ENCODE measurements around the gene KSR1.
"Not testable (repeated sequence)": the region's sequence is repeated elsewhere in the genome, so short reads cannot be mapped to it uniquely, and the experiment has no call there.

The KSR1 gene

DNA sequence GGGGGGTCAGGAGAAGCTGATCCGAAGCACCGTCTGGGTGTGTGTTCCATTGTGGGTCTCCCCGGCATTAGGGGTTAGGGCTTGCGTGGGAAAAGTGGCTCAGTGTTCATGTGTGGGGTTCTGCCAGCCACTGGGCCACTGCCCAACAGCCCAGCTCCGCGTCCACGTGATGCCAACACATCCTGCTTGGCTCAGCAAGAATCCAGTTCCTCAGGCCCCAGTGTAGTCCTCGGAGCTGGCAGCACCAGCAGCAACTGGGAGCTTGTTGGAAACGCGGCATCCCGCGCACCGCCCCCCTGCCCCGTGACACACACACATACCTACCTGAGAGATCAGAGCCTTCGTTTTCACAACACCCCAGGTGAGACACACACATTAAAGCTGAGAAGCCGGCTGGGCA is 193.7 kb downstream of the KSR1 start:
- in situ Hi-C loops (cut with HindIII; ENCODE audit: low sequenced_read_pairs): no loop called here

DNA sequence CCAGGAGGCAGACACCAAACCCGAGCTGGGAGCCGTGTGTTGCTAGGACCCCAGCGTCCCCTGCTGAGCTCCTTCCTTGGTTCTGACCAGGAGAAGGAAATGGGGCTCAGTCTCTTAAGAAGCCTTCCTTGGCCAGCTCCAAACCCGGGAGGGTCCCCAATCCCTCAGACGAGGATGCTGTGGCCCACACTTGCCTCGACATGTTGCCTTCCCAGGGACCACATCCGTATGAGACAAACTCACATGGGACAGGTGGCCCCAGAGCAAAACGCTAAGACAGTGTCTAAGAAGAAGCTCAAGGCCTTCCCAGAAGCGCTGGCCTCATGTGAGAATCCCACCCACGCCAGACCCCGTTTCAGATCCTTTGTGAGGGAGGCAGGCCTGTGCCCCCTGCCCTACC is 194.6 kb downstream of the KSR1 start:
- in situ Hi-C loops (cut with HindIII; ENCODE audit: low sequenced_read_pairs): no loop called here

DNA sequence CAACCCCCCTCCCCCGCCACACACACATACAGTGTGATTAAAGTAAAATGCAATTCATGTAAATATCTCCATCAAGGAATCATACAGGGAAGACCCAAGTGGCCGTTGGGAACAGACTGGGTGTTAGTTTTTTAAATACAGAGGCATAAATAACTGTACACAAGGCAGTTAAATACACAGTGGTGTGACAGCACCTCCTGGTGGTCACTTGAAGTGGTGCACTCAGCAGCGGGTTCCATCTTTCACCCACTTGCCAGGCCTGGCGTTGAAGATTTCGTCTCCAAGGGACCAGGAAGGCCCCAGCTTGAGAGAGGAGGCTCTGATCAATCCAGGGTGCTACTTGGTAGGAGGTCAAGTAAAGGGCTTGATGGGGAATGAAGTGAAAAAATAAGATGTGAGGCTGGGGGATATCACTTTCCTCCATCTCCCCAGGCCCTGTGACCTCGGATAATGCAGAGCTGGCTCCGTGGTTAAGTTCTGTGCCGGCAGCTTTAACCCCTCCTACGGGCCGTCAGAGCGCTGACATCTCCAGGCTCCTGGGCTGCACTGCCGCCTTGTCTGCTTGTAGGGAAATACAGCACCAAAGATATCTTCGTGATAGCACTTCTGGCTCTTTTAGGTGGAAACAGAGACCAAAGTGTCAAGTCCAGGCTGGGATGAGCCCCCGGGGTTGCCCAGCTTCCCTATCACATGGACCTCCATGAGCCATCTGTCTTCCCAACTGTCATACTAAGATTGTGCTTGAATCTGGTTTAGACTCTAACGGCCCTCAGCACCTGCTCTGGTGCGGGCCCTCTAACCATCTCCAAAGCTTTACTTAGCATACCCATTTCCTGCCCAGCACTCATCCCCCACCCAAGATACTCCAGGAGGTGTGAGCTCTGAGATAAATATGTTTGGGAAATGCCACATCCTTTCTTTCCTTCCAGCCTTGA is 195.4 kb downstream of the KSR1 start:
- in situ Hi-C loops (cut with HindIII; ENCODE audit: low sequenced_read_pairs): no loop called here

DNA sequence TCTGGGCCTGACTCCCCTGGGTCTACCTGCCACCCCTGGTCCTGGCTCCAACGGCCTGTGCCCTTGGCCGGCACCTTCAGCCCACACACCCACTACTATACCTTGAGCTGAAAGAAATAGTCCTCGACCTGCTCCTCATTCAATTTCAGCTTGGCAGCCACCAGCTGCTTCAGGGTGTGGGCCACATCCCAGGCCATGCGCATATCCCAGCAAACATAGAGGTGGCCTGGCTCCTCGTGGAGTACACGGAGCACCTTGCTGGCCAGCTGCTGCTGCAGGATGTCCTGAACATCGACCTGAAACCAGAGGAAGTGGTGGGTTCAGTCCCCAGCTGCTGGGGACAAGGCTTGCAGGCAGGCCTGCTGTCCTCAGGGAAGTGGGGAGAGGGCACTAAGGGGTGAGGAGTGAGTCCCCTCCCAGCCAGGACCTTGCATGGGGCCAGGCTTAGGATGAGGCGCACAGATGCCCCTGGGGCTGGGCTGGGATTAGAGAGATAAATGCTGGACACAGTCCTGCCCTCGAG is 197.3 kb downstream of the KSR1 start:
- in situ Hi-C loops (cut with HindIII; ENCODE audit: low sequenced_read_pairs): not testable (repeated sequence)

DNA sequence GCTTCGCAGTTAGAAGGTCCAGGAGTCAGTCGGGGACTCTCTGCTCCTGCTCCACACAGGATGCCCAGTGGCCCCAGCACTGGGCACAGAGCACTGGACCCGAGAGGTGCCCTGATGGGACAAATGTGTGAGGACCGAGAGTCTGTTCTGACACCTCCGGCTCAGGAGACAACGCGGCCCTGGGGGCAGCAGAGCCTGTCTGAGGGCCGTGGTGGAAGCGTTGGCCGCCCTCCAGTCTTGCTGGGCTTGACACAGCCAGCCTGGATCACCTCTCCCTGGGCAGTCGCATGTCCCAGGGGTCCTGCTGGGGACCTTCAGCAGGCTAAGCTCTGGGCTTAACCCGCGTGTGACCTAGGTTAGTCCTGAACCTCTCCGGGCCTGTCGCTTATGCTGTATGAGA is 197.9 kb downstream of the KSR1 start:
- in situ Hi-C loops (cut with HindIII; ENCODE audit: low sequenced_read_pairs): no loop called here

DNA sequence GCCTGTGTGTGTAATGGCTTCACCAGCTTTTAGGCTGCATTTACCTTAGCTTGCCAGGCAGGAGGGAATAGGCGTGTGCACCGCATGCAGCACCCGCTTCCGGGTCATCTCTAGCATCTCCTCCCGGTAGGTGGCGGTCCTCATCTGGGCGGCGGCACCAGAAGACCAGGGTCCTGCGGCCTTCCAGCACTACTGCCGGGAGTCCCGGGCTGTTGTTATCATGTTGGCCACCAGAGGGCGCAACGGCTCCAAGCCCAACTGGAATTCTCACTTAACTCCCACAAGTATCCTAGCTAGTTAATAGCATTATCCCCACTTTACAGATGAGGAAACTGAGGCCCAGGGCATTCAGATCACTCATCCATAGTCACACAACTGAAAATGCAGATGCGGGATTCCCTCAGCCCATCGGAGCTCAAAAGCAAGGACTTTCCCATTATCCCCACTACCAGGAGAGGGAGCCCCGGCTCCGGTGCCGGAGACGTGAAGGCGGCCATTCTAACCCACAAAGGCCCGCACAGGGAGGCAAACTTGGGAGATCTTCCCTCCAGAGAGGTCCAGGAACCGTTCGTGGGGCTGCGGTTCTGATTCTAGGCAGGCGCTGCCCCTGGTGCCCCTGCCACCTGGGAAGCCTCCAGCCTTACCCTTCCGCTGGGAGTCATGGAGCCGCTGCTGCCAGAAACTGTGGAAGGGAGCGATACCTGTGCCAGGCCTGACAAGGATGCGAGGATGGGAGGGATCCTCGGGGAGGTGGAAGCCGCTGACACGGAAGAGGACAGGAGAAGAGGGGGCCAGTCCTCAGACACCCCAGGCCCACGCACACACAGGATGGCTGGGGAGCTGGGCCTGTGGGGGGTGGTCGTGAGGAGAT is 198.6 kb downstream of the KSR1 start:
- in situ Hi-C loops (cut with HindIII; ENCODE audit: low sequenced_read_pairs): no loop called here

DNA sequence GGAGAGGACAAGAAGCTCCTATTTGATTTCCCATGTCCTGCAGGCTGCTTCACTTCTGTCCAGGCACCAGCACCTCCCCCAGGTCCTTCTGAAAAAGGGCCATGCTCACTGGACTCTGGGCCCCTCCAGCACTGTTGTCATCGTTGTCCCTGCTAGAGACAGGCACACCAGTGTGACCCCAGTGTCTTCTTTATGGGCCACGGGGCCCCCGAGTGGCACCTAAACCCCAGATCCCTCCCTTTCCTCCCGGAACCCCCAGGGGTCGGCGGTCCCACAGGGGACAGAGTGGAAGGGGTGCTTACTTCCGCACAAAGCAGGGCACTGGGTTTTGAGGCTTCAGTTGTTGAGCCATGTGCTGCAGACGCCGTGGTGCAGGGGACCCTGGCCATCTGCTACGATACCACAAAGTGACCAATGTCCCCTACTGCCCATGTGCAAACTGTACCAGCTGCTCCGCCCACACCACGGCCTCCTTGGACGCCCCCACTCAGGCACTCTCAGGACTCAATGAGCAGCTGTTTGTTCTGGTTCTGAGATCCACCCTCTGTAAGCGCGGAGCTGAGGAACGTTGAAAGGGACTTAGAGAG is 199.4 kb downstream of the KSR1 start:
- in situ Hi-C loops (cut with HindIII; ENCODE audit: low sequenced_read_pairs): not testable (repeated sequence)

DNA sequence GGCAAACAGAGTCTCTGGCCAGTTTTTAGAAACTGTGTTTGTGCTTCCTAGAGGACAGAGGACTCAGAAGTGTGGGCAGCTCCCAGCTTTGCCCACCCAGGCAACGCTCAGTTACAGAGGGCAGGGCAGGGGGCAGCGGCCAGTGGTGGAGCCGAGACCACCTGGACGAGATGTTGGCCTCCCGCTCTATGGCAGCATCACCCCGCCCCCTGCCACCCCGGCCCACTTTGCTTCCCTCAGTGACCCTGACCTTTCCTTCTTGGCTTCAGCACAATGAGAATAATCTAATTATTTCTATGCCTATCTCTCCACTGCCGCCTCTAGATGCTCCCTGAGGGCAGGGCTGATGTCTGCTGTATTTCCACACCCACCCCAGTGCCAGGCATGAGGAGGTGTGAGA is 200.4 kb downstream of the KSR1 start:
- in situ Hi-C loops (cut with HindIII; ENCODE audit: low sequenced_read_pairs): not testable (repeated sequence)

DNA sequence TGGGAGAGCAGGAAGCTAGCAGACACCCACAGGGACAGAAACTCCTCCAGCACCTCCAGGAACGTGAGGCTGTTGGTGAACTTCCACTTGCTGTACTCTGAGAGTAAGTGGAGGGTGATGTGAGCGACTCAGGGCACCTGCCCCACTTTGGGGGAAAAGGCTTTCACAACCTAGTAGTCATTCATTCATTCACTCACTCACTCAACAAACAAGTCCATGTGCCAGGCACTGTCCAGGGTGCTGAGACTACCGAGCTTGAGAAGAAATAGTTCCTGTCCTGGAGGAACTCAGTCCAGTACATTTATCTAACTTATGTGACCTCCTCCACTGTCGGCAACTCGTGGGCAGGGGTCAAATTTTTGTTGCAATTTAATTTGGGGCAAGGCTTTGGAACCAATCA is 201.4 kb downstream of the KSR1 start:
- in situ Hi-C loops (cut with HindIII; ENCODE audit: low sequenced_read_pairs): no loop called here

DNA sequence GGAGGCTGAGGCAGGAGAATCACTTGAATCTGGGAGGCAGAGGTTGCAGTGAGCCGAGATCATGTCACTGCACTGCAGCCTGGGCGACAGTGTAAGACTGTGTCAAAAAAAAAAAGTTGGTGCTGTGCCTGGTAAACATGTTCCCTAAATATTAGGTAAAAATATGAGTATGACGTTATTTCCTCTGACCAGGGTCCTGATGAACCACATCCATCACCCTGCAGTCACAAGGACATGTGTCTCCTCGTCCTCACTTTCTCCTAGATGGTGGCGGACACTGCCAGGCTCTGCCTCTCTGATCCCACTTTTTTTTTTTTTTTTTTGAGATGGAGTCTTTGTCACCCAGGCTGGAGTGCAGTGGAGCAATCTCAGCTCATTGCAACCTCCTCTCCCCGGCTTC is 203.4 kb downstream of the KSR1 start:
- in situ Hi-C loops (cut with HindIII; ENCODE audit: low sequenced_read_pairs): no loop called here

DNA sequence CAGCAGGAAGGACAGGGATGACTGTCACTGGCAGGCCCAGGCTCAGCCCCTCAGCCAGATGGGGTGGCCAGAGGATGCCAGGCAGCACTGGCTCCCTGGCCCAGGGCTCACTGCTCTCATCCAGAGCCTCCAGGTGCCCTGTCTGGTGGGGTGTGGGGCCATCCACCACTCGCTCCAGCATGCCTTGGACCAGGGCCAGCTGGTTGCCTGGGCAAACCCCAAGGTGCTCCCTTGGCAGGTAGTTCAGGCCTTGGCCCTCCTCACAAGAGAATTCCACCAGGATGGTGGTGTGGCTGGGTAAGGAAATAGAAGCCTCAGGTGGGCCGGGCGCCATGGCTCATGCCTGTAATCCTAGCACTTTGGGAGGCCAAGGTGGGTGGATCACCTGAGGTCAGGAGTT is 204.2 kb downstream of the KSR1 start:
- in situ Hi-C loops (cut with HindIII; ENCODE audit: low sequenced_read_pairs): no loop called here

DNA sequence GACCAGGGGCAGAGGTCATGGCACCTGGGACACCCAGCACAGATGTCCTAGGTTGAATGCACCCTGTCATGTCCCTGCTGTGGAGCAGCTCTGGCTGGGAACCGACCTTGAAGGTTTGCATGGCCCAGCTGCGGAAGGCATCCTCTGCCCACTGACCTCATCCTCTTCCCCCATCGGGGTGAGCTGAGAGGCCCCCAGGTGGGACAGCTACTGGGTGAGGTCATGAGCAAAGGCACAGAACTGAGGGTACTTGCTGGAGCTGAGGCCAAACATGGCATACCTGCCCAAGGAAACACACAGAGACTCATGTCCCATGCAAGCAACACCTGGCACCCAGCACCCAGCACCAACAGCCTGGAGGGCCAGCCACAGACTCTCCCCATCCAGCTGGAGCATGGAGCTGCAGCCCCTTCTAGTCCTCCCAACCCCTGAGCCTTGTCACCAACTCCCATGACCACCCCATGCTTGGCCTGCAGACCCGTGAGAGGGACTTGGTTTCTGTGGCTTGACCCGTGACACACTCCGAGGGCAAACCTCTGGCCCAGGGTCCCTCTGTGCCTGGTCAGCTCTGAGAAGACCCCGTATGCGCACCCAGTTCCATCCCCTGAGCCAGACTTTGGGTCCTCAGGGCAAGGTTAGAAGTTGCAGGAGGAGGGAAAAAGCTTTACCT is 207.8 kb downstream of the KSR1 start:
- in situ Hi-C loops (cut with HindIII; ENCODE audit: low sequenced_read_pairs): no loop called here

DNA sequence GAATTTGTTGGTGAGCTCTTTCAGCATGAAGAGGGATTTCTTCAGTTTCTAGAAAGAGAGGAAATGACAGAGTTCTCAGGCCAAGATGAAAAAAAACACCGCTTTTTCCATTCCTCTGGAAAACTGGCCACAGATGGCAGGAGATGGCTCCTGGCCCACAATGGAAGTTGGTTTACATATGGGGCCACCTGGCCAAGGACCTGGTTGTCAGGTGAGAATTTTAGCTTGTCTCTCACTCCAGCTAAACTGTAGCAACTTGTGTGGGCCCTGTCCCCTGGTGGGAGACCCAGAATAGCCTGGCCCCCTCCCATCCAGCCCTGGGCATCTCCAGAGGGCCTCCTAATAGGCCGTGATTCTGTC is 208.3 kb downstream of the KSR1 start:
- in situ Hi-C loops (cut with HindIII; ENCODE audit: low sequenced_read_pairs): no loop called here

DNA sequence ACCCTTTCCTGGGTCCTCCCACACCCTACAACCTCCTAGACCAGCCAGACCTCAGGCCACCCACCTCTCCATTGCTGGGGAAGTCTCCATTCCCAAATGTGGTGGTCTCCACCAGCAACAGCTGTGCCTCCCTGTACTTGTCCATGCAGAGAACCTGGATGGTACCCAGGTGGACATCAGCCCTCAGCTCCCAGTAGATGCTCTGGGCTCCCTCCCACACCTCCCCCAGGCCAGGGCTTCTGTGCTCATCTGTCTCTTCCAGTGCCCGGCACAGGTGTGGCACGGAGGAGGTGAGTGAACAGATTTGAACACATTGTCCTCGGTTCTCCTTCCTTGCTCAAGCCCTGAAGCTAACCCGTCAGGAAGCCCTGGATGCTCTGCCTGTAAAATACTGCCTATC is 209.3 kb downstream of the KSR1 start:
- in situ Hi-C loops (cut with HindIII; ENCODE audit: low sequenced_read_pairs): no loop called here

DNA sequence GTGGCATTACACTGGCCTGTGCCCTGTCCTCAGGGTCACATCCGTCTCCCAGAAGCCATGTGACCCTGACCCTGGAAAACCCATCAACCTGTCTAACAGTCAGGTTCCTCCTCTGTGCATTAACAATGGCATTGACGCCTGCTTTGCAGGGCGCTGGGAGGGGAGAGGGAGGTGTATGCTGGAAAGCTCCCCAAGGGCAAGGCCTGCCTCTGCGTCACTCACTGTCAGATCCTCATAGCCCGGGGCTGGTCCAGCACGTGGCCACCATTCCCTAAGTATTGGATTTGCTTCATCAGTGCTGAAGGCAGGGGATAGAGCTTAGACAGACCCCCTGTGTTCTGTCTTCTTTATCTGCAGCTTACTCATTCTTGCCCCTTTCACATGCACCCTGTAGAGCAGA is 210.0 kb downstream of the KSR1 start:
- in situ Hi-C loops (cut with HindIII; ENCODE audit: low sequenced_read_pairs): not testable (repeated sequence)

DNA sequence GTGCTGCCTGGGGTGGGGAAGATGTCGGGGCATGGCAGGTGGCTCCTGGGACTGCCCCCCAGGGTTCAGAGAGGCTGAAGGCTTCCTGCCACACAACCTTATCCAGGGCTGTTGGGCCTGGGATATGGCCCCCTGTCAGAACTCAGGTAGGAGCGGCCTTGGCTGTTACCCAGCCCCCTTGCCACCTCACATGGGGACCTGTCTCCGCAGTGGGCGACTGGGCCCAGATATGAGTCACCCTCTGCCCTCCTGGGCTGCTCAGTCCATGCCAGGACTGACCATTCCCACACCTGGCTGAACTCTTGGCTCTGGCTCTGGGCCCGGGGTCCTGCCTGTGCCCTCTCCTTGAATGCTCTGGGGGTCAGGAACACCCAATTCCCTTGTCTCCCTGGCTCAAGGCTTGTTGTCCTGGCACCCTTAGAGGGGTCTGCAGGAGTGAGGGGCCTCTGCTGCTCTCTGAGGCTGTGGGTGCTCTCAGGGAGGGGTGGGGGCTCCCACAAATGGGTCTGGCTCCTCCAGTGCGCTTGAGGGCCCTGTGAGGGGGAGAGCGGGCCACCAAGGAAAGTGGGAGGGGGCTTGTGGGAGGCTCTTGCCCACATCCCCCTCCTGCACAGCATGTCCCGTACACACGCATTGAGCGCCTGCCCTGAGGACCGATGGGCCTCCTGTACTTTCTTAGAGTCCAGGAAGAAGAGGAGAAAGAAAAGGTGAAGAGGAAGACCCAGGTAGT is 210.7 kb downstream of the KSR1 start:
- in situ Hi-C loops (cut with HindIII; ENCODE audit: low sequenced_read_pairs): no loop called here

DNA sequence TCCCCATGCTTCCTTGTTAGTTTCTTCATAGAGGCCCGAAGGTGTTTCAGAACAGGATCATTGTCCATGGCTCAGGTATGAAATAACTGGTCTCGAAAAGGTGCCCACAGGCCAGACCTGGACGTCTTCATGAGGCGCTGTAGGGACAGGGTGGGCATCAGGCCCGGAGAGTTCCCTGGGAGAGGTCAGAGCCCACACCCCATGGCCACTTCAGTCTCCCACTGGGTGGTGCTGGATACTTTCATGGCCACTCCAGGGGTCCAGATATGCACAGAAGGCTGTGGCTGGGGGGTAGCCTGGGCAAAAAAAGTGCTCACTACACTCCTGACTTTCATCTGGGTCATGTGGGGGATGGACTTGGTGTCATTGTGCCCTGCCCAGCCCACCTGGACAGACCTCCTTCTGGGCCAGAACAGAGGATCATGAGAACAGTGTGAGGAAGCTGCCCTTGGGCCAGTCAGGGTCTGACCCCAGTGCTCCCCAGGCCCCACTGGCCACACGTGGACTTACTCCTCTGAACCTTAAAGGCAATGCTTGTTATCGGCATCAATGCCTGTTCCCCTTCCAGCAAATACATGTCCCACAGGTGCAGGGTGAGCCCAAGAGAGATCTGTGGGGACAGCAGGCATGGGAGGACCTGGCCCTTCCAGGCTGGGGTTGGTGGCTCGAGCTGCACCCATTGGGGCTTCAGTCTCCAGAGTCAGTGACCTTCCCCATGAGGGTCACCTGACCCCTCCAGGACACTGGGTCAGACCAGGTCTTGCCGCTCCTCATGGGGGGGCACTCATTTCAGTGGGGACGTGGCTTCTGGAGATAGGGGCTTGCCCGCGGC is 211.6 kb downstream of the KSR1 start:
- in situ Hi-C loops (cut with HindIII; ENCODE audit: low sequenced_read_pairs): no loop called here

DNA sequence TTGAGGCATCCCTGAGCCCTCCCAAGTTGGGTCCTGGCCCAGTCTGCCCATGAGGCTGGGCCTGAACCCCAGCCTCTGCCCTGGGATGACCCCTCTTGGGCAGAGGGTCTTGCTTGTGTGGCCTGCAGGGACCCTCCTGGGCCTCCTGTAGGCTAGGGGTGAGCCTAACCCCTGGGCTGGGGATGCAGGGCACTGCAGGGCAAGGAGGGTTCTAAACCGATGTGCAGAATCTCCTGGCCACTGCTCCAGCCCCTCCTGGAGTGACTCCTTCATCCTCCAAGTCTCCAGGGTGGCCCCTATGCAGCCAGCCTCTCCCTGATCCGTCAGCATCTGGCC is 212.2 kb downstream of the KSR1 start:
- in situ Hi-C loops (cut with HindIII; ENCODE audit: low sequenced_read_pairs): no loop called here

DNA sequence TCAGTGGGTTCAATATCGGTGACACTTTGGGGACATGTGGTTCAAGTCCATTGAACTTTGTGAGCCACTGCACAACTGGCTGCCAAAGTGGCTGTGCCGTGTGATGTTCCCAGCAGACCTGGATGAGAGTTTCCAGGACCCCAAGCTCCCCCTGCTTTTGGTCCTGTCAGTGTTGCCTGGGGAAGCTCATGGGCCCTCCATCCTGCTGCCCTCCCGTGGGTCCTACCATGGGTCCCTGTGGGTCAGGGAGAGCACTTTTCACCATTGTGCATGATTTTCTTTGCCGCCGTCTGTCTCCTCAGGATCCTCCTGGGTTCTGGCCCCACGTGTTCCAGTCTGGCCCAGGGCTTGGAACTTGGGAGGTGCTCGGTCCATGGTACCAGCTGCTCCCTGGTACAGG is 212.9 kb downstream of the KSR1 start:
- in situ Hi-C loops (cut with HindIII; ENCODE audit: low sequenced_read_pairs): no loop called here

Measured in DLD1 (cell line).